MM.1S (cell line): Measurements from ENCODE around the gene DAB1.

Experiments
- DNase-seq: peaks from one replicate; pipeline ENCODE4 v3.0.0-alpha.2; 2015
- H2AFZ ChIP-seq: fragments of 300-600 bp; sonication (generic); 2 replicates; pipeline ENCODE4 v1.6.0; 2016; ENCODE audit warnings: antibody characterized with exemption, low read length
- H3F3A ChIP-seq: fragments of 300-600 bp; sonication (generic); 2 replicates; pipeline ENCODE4 v1.6.1; 2016; ENCODE audit warnings: mild to moderate bottlenecking, antibody characterized with exemption, low read length, moderate library complexity, mixed read lengths; ENCODE audit not compliant: insufficient read depth
- H3K27ac ChIP-seq: fragments of 300-600 bp; sonication (generic); 2 replicates; pipeline ENCODE4 v1.5.1; 2016; ENCODE audit warnings: mild to moderate bottlenecking, low read length
- H3K27me3 ChIP-seq: fragments of 300-600 bp; sonication (generic); replicated peaks from 2 replicates; pipeline ENCODE4 v1.6.0; 2016; ENCODE audit warnings: low read length; ENCODE audit not compliant: insufficient read depth
- H3K36me3 ChIP-seq: fragments of 300-600 bp; sonication (generic); replicated peaks from 2 replicates; pipeline ENCODE4 v1.6.1; 2016; ENCODE audit warnings: mild to moderate bottlenecking, low read length, mixed read lengths; ENCODE audit not compliant: insufficient read depth
- H3K4me1 ChIP-seq: fragments of 300-600 bp; sonication (generic); 2 replicates; pipeline ENCODE4 v1.6.1; 2016; ENCODE audit warnings: low read length, mixed read lengths
- H3K4me2 ChIP-seq: fragments of 300-600 bp; sonication (generic); 2 replicates; pipeline ENCODE4 v1.6.0; 2016; ENCODE audit warnings: low read depth, low read length
- H3K4me3 ChIP-seq: fragments of 300-600 bp; sonication (generic); 2 replicates; pipeline ENCODE4 v1.5.1; 2016; ENCODE audit warnings: low read length, mixed read lengths
- H3K79me2 ChIP-seq: fragments of 300-600 bp; sonication (generic); 2 replicates; pipeline ENCODE4 v1.6.1; 2016; ENCODE audit warnings: mixed run types, low read length, mixed read lengths
- H3K9ac ChIP-seq: fragments of 300-600 bp; sonication (generic); 2 replicates; pipeline ENCODE4 v1.6.1; 2016; ENCODE audit warnings: low read length, mixed read lengths
- H3K9me2 ChIP-seq: fragments of 300-600 bp; sonication (generic); replicated peaks from 2 replicates; pipeline ENCODE4 v1.6.1; 2016; ENCODE audit warnings: mild to moderate bottlenecking, low read length, mixed read lengths; ENCODE audit not compliant: insufficient read depth
- H3K9me3 ChIP-seq: fragments of 300-600 bp; sonication (generic); replicated peaks from 2 replicates; pipeline ENCODE4 v1.6.1; 2016; ENCODE audit warnings: mild to moderate bottlenecking, low read length, mixed read lengths; ENCODE audit not compliant: insufficient read depth
- H4K20me1 ChIP-seq: fragments of 300-600 bp; sonication (generic); 2 replicates; pipeline ENCODE4 v1.6.1; 2016; ENCODE audit warnings: mild to moderate bottlenecking, low read length, moderate library complexity, mixed read lengths; ENCODE audit not compliant: insufficient read depth
- EZH2 ChIP-seq: fragments of 300-600 bp; sonication (generic); optimal IDR thresholded peaks from 2 replicates; pipeline ENCODE3; 2017; ENCODE audit warnings: low read depth, mild to moderate bottlenecking, antibody characterized with exemption, low read length, mixed read lengths
- EZH2phosphoT487 ChIP-seq: fragments of 300-600 bp; sonication (generic); IDR thresholded peaks from 2 replicates; pipeline ENCODE4 v1.6.1; 2018; ENCODE audit warnings: antibody characterized with exemption, low read length
- TF ChIP-seq, protein P1 (sequence below): fragments of 300-600 bp; sonication (generic); IDR thresholded peaks from 2 replicates; pipeline ENCODE4 v1.5.1; 2016; ENCODE audit warnings: antibody characterized with exemption, low read length, mixed read lengths

The DAB1 gene

DNA sequence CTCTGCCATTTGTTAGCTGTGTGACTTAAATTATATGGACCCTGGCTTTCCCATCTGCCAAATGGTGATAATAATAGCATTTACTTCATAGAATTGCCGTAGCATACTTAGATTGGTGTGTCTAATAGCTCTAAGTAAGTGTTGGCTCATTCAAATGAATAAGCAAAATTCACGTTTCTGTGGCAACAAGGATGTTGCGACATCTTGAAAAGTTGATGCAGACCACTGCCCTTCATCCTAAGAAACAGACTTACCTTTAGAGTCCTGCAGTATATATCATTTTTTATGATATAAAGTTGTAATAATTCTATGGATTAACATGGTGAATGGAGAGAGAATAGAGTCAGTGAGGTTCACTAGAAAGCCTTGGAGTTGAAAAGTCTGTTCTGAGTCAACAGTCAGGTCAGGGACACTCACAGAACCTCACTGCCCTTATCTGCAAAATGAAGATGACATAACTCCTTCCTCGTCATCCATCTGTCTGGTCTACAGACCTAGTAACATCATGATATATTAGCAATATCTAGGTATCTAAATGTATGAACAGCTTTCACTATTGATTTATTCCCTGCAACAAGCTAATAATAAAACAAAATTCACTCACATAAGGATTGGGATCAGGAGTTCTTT lies 290.8 kb downstream of the DAB1 start:
- Histone ChIP-seq H3K9me2 (no peaks in the 10 kb centered on the region), H3K4me2 (no peak overlapping the region), H3K4me3 (no peak overlapping the region), H3K27ac (no peak overlapping the region), H3K4me1 (no peaks in the 10 kb centered on the region), H2AFZ (no peak overlapping the region), H3F3A (no peaks in the 10 kb centered on the region), H3K27me3 (no peaks in the 10 kb centered on the region), H3K36me3 (no peaks in the 10 kb centered on the region), H3K79me2 (no peaks in the 10 kb centered on the region), H3K9ac (no peak overlapping the region), H3K9me3 (no peaks in the 10 kb centered on the region), H4K20me1 (no peaks in the 10 kb centered on the region)
- no peak for DNase-seq
- TF ChIP-seq EZH2 (no peak), EZH2phosphoT487 (no peak)
- TF ChIP-seq, protein P1, sequence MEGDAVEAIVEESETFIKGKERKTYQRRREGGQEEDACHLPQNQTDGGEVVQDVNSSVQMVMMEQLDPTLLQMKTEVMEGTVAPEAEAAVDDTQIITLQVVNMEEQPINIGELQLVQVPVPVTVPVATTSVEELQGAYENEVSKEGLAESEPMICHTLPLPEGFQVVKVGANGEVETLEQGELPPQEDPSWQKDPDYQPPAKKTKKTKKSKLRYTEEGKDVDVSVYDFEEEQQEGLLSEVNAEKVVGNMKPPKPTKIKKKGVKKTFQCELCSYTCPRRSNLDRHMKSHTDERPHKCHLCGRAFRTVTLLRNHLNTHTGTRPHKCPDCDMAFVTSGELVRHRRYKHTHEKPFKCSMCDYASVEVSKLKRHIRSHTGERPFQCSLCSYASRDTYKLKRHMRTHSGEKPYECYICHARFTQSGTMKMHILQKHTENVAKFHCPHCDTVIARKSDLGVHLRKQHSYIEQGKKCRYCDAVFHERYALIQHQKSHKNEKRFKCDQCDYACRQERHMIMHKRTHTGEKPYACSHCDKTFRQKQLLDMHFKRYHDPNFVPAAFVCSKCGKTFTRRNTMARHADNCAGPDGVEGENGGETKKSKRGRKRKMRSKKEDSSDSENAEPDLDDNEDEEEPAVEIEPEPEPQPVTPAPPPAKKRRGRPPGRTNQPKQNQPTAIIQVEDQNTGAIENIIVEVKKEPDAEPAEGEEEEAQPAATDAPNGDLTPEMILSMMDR, result no peak

DNA sequence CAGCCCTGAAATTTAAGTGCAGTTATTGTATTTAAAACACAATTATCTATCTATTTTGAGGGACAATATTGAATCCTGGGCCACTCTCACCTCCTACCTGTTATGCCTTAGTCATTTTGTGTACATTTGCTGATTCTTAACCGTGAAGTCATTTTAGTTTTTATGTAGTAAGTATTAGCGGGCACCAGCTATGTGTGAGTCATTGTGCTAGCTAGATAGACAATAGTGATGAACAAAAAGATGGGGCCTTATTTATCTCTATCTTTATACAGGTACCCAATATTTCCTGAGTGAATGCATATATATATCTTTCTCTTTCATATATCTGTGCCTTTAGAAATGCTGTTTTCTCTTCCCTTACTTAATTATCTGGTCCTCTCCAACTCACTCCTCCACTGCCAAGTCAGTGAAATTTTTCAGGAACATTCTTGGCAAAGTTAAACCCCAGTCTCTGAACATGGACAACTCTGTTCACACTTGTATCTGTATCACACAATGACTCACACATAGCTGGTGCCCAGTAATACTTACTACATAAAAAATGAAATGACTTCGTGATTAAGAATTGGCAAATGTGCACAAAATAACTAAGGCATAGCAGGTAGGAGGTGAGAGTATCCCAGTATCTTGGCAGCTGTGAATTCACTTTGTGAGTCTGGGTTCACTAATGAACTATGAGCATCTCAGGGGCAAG lies 292.0 kb downstream of the DAB1 start:
- TF ChIP-seq, protein P1, result no peak
- TF ChIP-seq EZH2, result no peak
- TF ChIP-seq EZH2phosphoT487, result no peak
- DNase-seq, result no peak
- H4K20me1 ChIP-seq, result no peaks in the 10 kb centered on the region
- no peak overlapping the region for H3K4me3 ChIP-seq
- no peak overlapping the region for H2AFZ ChIP-seq
- H3K27ac ChIP-seq, result no peak overlapping the region
- no peaks in the 10 kb centered on the region for H3K36me3 ChIP-seq
- H3K27me3 ChIP-seq, result no peaks in the 10 kb centered on the region
- no peaks in the 10 kb centered on the region for H3K4me1 ChIP-seq
- no peaks in the 10 kb centered on the region for H3K79me2 ChIP-seq
- H3K9me2 ChIP-seq, result no peaks in the 10 kb centered on the region
- H3K9me3 ChIP-seq, result no peaks in the 10 kb centered on the region
- H3K9ac ChIP-seq, result no peak overlapping the region
- no peak overlapping the region for H3K4me2 ChIP-seq
- H3F3A ChIP-seq, result no peaks in the 10 kb centered on the region

DNA sequence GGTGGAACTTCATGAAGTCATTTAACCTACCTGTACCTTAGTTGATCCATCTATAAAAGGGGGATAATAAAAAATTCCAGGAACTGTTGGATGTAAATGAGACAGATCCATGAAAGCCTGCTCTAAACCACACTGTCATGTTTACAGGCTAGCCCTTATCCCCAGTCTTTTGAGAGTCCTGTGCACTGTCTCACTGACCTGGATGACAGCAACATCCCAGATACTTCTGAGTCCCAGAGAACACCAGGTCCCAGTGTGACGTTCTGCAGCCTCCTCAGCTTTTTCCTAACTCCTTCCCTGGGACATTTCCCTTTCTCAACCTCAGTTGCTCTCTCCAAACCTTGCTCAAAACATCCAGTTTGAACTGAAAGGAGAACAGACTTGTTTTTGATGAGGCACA lies 292.6 kb downstream of the DAB1 start:
- DNase-seq, result no peak
- Histone ChIP-seq H2AFZ (no peak overlapping the region), H3K36me3 (no peaks in the 10 kb centered on the region), H3K27ac (no peak overlapping the region), H3K4me1 (no peaks in the 10 kb centered on the region), H3K9me3 (no peaks in the 10 kb centered on the region), H3K4me2 (no peak overlapping the region), H3K4me3 (no peak overlapping the region), H3K9ac (no peak overlapping the region), H4K20me1 (no peaks in the 10 kb centered on the region), H3K27me3 (no peaks in the 10 kb centered on the region), H3F3A (no peaks in the 10 kb centered on the region), H3K9me2 (no peaks in the 10 kb centered on the region), H3K79me2 (no peaks in the 10 kb centered on the region)
- no peak for TF ChIP-seq EZH2phosphoT487
- TF ChIP-seq, protein P1, result no peak
